K562 (cell line): ENCODE results near the gene RSPH6A. TPM values are rescaled to one million over a fixed set of nuclear protein-coding genes. Genes with fewer than 3 reads are reported as not detected.

Experiments
- AFF1 ChIP-seq, 2 experiments: fragments of 450-650 bp; IDR thresholded peaks; 2 replicates each; pipeline ENCODE4 v1.6.1; 2018; ENCODE audit warnings: mild to moderate bottlenecking in 2 of 2, low read depth in 1 of 2; ENCODE audit not compliant: partially characterized antibody in 2 of 2
- ATF4 ChIP-seq: fragments of 450-650 bp; formaldehyde crosslinking; IDR thresholded peaks from 2 replicates; pipeline ENCODE4 v1.4.0; 2022; ENCODE audit warnings: mild to moderate bottlenecking, moderate library complexity
- HLTF ChIP-seq: fragments of 450-650 bp; IDR thresholded peaks from 2 replicates; pipeline ENCODE4 v1.6.1; 2016
- NFYB ChIP-seq: IDR thresholded peaks from 2 replicates; pipeline ENCODE4 v1.6.1; 2011; ENCODE audit warnings: mild to moderate bottlenecking, moderate library complexity; ENCODE audit not compliant: insufficient read length; ENCODE audit errors: extremely low read depth
- RB1 ChIP-seq: fragments of 450-650 bp; IDR thresholded peaks from 2 replicates; pipeline ENCODE4 v1.6.1; 2017; ENCODE audit warnings: low read depth, mild to moderate bottlenecking
- ZC3H4 ChIP-seq: sonication (generic); formaldehyde crosslinking; IDR thresholded peaks from 2 replicates; pipeline ENCODE4 v1.9.0; 2021; ENCODE audit warnings: missing genetic modification reagents, borderline replicate concordance
- ZNF239 ChIP-seq: fragments of 250-450 bp; sonication (Bioruptor Pico); IDR thresholded peaks from 2 replicates; pipeline ENCODE4 v1.4.0; 2020; ENCODE audit warnings: mild to moderate bottlenecking
- ZNF431 ChIP-seq: sonication (generic); formaldehyde crosslinking; IDR thresholded peaks from 2 replicates; pipeline ENCODE4 v1.8.0; 2022; ENCODE audit warnings: mild to moderate bottlenecking, missing genetic modification reagents
- polyA plus RNA-seq, 8 experiments: library from polyadenylated mRNA; depleted of rRNA in 4 of 8; stranded (reverse) in 5 of 8; unstranded in 3 of 8; fragments of >200 nt; fragmentation: Nextera tagmentation in 2 of 8; fragmentation: Illumina TruSeq in 1 of 8; extraction: Ambion mirVana in 2 of 8; extraction: Trizol in 1 of 8; gene quantifications; 2 replicates each; pipeline versions ENCODE4 v1.2.1 to v1.2.3, GENCODE V29; 2011 to 2014; ENCODE audit warnings: inconsistent platforms in 1 of 8, missing spikeins in 1 of 8
- total RNA-seq, 7 experiments: library from RNA; depleted of rRNA in 6 of 7; stranded (reverse); fragments of >200 nt in 6 of 7; fragmentation: Illumina TruSeq in 2 of 7; extraction: Trizol in 2 of 7; gene quantifications; 2 replicates each; pipeline versions ENCODE4 v1.2.1 to v1.2.3, GENCODE V29; 2011 to 2021; ENCODE audit warnings: low replicate concordance in 1 of 7
- TF ChIP-seq, protein P1 (sequence below): fragments of 200-600 bp; sonication (generic); IDR thresholded peaks from one replicate; pipeline ENCODE4 v1.6.1; 2012; ENCODE audit warnings: mild to moderate bottlenecking, low read depth, low read length, inconsistent platforms

Gene RSPH6A
- total and polyA plus RNA-seq, 9 of the 15 experiments (the other 6 are each of a cell fraction or from before 2014, with no cell fraction given) = 0.03 to 0.15 (median 0.07) TPM; not detected in 5

DNA sequence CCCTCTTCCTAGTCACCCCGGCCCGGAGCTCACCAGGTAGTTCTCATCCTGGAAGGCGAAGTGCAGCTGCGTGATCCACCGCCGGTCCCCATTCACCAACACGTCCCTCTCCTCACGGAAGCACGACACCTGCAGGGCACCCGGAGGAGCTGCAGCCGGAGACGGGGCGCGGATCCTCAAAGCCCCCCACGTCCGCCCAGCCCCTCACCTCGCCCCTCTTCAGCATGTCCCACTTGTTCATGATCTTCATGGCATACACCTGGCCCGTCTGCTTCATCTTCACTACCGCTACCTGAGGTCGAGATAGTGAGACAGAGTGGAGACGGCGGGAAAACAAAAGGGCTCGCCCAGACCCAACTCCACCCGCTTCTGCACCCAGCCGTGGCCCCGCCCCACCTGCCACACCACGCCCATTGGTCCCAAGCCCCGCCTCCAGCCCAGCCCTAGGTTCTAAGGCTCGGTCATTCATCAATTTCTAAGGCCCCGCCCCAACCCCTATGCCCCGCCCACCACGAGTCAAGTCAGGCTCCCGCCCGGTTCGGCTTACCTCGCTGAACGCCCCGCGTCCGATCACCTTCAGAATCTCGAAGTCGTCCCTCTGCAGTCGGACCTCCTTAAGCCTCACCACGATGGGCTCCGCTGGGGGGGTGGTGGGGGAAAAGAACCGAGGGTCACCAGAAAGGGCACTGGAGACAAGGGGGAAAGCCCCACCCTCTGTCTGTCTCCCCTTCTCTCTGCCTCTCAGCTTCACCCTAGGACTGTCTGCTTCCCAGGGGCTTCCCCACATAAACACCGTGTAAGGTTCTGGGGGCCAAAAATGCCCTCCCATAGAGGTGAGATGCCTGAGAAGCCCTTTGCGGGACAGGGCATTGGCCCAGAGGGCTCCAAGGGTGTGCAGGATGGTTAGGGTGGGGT lies 35.6 kb downstream of the RSPH6A start (continued):
- TF ChIP-seq ZC3H4 (CRISPR knock-in tag) (no peak), ZNF431 (CRISPR knock-in tag) (no peak), RB1 (peak; percentile 99), ATF4 (CRISPR knock-in tag) (0 out of 2 replicates have a peak, but pooled peaks have one; percentile 22), NFYB (peak; percentile 25), AFF1 (IDR thresholded peaks at IDR 0.05; ENCODE audit: low read depth in 1 of 2, partially characterized antibody in 2 of 2) (peak in 1 of 2 experiments; percentile 56), HLTF (peak; percentile 82; the same call in 1 of the 2 replicates), ZNF239 (CRISPR knock-in tag) (no peak)
- TF ChIP-seq, protein P1, sequence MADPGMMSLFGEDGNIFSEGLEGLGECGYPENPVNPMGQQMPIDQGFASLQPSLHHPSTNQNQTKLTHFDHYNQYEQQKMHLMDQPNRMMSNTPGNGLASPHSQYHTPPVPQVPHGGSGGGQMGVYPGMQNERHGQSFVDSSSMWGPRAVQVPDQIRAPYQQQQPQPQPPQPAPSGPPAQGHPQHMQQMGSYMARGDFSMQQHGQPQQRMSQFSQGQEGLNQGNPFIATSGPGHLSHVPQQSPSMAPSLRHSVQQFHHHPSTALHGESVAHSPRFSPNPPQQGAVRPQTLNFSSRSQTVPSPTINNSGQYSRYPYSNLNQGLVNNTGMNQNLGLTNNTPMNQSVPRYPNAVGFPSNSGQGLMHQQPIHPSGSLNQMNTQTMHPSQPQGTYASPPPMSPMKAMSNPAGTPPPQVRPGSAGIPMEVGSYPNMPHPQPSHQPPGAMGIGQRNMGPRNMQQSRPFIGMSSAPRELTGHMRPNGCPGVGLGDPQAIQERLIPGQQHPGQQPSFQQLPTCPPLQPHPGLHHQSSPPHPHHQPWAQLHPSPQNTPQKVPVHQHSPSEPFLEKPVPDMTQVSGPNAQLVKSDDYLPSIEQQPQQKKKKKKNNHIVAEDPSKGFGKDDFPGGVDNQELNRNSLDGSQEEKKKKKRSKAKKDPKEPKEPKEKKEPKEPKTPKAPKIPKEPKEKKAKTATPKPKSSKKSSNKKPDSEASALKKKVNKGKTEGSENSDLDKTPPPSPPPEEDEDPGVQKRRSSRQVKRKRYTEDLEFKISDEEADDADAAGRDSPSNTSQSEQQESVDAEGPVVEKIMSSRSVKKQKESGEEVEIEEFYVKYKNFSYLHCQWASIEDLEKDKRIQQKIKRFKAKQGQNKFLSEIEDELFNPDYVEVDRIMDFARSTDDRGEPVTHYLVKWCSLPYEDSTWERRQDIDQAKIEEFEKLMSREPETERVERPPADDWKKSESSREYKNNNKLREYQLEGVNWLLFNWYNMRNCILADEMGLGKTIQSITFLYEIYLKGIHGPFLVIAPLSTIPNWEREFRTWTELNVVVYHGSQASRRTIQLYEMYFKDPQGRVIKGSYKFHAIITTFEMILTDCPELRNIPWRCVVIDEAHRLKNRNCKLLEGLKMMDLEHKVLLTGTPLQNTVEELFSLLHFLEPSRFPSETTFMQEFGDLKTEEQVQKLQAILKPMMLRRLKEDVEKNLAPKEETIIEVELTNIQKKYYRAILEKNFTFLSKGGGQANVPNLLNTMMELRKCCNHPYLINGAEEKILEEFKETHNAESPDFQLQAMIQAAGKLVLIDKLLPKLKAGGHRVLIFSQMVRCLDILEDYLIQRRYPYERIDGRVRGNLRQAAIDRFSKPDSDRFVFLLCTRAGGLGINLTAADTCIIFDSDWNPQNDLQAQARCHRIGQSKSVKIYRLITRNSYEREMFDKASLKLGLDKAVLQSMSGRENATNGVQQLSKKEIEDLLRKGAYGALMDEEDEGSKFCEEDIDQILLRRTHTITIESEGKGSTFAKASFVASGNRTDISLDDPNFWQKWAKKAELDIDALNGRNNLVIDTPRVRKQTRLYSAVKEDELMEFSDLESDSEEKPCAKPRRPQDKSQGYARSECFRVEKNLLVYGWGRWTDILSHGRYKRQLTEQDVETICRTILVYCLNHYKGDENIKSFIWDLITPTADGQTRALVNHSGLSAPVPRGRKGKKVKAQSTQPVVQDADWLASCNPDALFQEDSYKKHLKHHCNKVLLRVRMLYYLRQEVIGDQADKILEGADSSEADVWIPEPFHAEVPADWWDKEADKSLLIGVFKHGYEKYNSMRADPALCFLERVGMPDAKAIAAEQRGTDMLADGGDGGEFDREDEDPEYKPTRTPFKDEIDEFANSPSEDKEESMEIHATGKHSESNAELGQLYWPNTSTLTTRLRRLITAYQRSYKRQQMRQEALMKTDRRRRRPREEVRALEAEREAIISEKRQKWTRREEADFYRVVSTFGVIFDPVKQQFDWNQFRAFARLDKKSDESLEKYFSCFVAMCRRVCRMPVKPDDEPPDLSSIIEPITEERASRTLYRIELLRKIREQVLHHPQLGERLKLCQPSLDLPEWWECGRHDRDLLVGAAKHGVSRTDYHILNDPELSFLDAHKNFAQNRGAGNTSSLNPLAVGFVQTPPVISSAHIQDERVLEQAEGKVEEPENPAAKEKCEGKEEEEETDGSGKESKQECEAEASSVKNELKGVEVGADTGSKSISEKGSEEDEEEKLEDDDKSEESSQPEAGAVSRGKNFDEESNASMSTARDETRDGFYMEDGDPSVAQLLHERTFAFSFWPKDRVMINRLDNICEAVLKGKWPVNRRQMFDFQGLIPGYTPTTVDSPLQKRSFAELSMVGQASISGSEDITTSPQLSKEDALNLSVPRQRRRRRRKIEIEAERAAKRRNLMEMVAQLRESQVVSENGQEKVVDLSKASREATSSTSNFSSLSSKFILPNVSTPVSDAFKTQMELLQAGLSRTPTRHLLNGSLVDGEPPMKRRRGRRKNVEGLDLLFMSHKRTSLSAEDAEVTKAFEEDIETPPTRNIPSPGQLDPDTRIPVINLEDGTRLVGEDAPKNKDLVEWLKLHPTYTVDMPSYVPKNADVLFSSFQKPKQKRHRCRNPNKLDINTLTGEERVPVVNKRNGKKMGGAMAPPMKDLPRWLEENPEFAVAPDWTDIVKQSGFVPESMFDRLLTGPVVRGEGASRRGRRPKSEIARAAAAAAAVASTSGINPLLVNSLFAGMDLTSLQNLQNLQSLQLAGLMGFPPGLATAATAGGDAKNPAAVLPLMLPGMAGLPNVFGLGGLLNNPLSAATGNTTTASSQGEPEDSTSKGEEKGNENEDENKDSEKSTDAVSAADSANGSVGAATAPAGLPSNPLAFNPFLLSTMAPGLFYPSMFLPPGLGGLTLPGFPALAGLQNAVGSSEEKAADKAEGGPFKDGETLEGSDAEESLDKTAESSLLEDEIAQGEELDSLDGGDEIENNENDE = no peak
